Measurements from ENCODE around the gene POLR3C.
"Not testable (repeated sequence)": the region's sequence is repeated elsewhere in the genome, so short reads cannot be mapped to it uniquely, and the experiment has no call there.

DNA sequence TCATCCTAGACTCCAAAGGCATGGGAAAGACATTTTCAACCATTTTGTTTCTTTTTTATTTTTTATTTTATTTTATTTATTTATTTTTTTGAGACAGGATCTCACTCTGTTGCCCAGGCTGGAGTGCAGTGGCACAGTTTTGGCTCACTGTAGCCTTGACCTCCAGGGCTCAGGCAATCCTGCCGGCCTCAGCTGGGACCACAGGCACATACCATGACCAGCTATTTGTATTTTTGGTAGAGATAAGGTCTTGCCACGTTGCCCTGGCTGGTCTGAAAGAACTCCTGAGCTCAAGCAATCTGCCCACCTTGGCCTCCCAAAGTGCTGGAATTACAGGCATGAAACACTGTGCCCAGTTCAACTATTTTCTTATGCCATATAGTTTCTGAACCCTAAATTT, 32.1 kb upstream of the POLR3C start:
- TF ChIP-seq, protein P1, sequence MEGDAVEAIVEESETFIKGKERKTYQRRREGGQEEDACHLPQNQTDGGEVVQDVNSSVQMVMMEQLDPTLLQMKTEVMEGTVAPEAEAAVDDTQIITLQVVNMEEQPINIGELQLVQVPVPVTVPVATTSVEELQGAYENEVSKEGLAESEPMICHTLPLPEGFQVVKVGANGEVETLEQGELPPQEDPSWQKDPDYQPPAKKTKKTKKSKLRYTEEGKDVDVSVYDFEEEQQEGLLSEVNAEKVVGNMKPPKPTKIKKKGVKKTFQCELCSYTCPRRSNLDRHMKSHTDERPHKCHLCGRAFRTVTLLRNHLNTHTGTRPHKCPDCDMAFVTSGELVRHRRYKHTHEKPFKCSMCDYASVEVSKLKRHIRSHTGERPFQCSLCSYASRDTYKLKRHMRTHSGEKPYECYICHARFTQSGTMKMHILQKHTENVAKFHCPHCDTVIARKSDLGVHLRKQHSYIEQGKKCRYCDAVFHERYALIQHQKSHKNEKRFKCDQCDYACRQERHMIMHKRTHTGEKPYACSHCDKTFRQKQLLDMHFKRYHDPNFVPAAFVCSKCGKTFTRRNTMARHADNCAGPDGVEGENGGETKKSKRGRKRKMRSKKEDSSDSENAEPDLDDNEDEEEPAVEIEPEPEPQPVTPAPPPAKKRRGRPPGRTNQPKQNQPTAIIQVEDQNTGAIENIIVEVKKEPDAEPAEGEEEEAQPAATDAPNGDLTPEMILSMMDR (IDR thresholded peaks at IDR 0.05) = not testable (repeated sequence)
- not testable (repeated sequence) for TF ChIP-seq POLR2AphosphoS5, TCF7L2 (IDR thresholded peaks at IDR 0.05; ENCODE audit: low read depth, low read length)
- TF ChIP-seq, protein P2, sequence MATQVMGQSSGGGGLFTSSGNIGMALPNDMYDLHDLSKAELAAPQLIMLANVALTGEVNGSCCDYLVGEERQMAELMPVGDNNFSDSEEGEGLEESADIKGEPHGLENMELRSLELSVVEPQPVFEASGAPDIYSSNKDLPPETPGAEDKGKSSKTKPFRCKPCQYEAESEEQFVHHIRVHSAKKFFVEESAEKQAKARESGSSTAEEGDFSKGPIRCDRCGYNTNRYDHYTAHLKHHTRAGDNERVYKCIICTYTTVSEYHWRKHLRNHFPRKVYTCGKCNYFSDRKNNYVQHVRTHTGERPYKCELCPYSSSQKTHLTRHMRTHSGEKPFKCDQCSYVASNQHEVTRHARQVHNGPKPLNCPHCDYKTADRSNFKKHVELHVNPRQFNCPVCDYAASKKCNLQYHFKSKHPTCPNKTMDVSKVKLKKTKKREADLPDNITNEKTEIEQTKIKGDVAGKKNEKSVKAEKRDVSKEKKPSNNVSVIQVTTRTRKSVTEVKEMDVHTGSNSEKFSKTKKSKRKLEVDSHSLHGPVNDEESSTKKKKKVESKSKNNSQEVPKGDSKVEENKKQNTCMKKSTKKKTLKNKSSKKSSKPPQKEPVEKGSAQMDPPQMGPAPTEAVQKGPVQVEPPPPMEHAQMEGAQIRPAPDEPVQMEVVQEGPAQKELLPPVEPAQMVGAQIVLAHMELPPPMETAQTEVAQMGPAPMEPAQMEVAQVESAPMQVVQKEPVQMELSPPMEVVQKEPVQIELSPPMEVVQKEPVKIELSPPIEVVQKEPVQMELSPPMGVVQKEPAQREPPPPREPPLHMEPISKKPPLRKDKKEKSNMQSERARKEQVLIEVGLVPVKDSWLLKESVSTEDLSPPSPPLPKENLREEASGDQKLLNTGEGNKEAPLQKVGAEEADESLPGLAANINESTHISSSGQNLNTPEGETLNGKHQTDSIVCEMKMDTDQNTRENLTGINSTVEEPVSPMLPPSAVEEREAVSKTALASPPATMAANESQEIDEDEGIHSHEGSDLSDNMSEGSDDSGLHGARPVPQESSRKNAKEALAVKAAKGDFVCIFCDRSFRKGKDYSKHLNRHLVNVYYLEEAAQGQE (IDR thresholded peaks at IDR 0.05; ENCODE audit: insufficient read depth in 1 of 2, low read depth in 2 of 2, low read length in 1 of 2) = not testable (repeated sequence)
